Measurements from ENCODE around the gene AHI1.

Gene AHI1

DNA sequence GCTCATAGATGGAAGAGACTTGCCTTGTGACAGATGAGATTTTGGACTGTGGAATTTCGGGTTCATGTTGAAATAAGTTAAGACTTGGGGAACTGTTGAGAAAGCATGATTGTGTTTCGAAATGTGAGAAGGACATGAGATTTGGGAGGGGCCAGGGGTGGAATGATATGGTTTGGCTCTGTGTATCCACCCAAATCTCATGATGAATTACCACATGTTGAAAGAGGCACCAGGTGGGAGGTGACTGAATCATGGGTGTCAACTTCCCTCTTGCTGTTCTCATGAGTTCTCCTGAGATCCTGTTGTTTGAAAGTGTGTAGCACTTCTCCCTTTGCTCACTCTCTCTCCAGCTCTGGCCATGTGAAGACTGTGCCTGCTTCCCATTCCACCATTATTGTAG is 17.9 kb downstream of the AHI1 start:
- Histone ChIP-seq H3K4me3 (ENCODE audit: low read length) (no peak overlapping the region), H3K36me3 (ENCODE audit: control insufficient read depth, low read depth, low read length) (peaks cover 9% of the 10 kb centered on the region), H3K9ac (ENCODE audit: low read length) (no peak overlapping the region), H3K27me3 (ENCODE audit: control insufficient read depth, insufficient read depth, low read length) (no peaks in the 10 kb centered on the region), H3K9me3 (ENCODE audit: control insufficient read depth, low read depth, low read length) (peaks cover 38% of the 10 kb centered on the region), H3K27ac (ENCODE audit: low read length) (no peak overlapping the region), H3K4me1 (ENCODE audit: control insufficient read depth, low read depth, low read length) (no peaks in the 10 kb centered on the region)

DNA sequence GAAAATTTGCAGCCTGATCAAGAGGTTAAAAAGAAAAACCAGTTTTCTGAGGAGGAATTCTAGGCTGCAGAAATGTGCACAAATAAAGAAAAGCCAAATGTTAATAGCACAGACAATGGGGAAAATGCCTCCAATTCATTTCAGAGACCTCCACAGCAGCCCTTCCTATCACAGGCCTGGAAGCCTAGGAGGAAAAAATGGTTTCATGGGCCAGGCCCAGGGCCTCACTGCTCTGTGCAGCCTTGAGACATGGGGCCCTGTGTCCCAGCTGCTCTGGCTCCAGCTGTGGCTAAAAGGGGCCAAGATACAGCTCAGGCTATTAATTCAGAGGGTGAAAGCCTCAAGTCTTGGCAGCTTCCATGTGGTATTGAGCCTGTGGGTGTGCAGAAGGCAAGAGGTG is 18.9 kb downstream of the AHI1 start:
- peaks cover 32% of the 10 kb centered on the region for H3K9me3 ChIP-seq (ENCODE audit: control insufficient read depth, low read depth, low read length)
- no peaks in the 10 kb centered on the region for H3K27me3 ChIP-seq (ENCODE audit: control insufficient read depth, insufficient read depth, low read length)
- H3K36me3 ChIP-seq (ENCODE audit: control insufficient read depth, low read depth, low read length) = peaks cover 7% of the 10 kb centered on the region
- no peaks in the 10 kb centered on the region for H3K4me1 ChIP-seq (ENCODE audit: control insufficient read depth, low read depth, low read length)
- no peak overlapping the region for H3K4me3 ChIP-seq (ENCODE audit: low read length)
- no peak overlapping the region for H3K9ac ChIP-seq (ENCODE audit: low read length)
- no peak overlapping the region for H3K27ac ChIP-seq (ENCODE audit: low read length)

DNA sequence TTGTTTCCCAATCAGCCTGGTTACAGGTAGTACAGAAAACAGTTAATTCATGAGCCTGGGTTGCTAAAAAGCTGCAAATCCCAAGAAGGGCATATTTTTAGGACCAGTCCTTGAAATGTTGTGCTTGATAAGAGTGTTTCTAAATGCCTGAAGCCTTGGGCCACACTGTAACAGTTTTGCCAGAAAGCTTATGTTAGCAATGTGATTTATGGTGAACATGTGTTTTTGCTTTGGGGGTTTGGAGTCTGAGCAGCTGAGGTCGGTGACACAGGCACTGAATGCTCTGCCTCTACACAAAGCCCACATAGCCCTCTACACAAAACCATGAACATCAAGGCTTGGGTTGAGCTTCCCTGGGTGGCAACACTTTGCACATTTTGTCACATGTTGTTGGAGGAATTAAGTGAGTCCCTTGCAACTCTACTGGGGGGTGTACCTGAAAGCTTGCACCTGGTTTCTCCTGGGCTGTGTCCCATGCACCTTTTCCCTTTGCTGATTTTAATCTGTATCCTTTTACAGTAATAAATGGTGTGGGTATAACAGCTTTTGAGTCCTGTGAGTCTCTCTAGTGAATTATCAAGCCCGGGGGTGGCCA is 22.2 kb downstream of the AHI1 start:
- Histone ChIP-seq H3K9ac (ENCODE audit: low read length) (no peak overlapping the region), H3K27me3 (ENCODE audit: control insufficient read depth, insufficient read depth, low read length) (no peaks in the 10 kb centered on the region), H3K4me3 (ENCODE audit: low read length) (no peak overlapping the region), H3K9me3 (ENCODE audit: control insufficient read depth, low read depth, low read length) (peaks cover 11% of the 10 kb centered on the region), H3K27ac (ENCODE audit: low read length) (no peak overlapping the region), H3K36me3 (ENCODE audit: control insufficient read depth, low read depth, low read length) (peaks cover 3% of the 10 kb centered on the region), H3K4me1 (ENCODE audit: control insufficient read depth, low read depth, low read length) (no peaks in the 10 kb centered on the region)

DNA sequence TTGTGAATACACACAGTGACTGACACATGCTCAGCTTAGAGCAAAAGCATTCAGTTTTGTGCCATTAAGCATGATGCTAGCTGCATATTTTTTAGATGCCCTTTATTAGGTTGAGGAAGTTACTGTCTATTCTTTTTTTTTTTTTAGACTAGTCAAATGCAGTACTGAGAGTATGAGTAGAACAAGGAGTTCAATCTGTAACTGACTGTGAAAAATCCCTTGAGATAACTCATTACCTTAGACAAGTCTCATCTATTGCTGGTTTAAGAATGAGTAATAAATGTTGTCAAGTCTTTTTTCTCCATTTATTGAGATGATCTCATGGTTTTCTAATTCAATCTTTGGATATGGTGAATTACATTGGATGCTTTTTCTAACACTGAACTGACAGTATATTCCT is 23.2 kb downstream of the AHI1 start:
- Histone ChIP-seq H3K4me3 (ENCODE audit: low read length) (no peak overlapping the region), H3K4me1 (ENCODE audit: control insufficient read depth, low read depth, low read length) (no peaks in the 10 kb centered on the region), H3K9me3 (ENCODE audit: control insufficient read depth, low read depth, low read length) (peaks cover 7% of the 10 kb centered on the region), H3K27me3 (ENCODE audit: control insufficient read depth, insufficient read depth, low read length) (no peaks in the 10 kb centered on the region), H3K27ac (ENCODE audit: low read length) (no peak overlapping the region), H3K9ac (ENCODE audit: low read length) (no peak overlapping the region), H3K36me3 (ENCODE audit: control insufficient read depth, low read depth, low read length) (no peaks in the 10 kb centered on the region)

DNA sequence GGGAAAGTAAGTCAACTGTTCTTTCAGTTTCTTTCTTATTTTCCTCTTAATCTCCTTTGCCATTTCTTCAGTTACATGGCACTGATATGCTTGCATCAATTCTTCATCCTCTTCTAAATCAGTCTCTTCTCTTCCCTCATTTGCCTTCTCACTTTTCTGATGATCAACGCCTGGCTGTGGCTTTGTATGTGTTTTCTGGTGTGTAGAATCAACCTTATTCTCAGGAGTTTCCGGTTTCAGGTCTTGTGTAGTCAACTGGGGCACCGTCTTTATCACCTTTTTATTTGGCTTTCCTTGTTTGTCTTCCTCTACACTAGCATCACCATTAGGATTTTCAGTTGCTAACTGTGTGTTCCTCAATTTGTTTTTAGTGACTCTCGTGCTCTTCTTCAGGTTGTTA is 31.6 kb downstream of the AHI1 start:
- Histone ChIP-seq H3K4me3 (ENCODE audit: low read length) (no peak overlapping the region), H3K4me1 (ENCODE audit: control insufficient read depth, low read depth, low read length) (no peaks in the 10 kb centered on the region), H3K36me3 (ENCODE audit: control insufficient read depth, low read depth, low read length) (peaks cover 13% of the 10 kb centered on the region)

DNA sequence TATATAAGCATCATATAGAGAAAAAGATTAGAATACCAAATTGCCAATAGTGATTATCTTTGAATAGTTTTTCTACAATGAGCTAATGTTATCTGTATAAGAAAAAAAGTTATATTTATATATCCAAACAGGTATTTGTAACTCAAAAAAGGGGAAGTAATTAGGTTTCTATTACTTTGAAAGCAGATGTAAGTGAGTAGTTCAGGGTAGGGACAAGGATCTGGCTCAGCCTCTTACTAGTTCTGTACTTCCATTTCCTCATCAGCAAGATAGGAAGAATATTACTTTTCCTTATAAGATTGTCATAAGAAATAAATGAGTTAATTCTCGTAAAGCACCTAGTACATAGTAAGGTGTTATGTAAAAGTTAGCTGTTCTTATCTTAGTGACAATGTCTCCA is 32.2 kb downstream of the AHI1 start:
- Histone ChIP-seq H3K4me1 (ENCODE audit: control insufficient read depth, low read depth, low read length) (no peaks in the 10 kb centered on the region), H3K27me3 (ENCODE audit: control insufficient read depth, insufficient read depth, low read length) (no peaks in the 10 kb centered on the region), H3K27ac (ENCODE audit: low read length) (no peak overlapping the region), H3K4me3 (ENCODE audit: low read length) (no peak overlapping the region), H3K9me3 (ENCODE audit: control insufficient read depth, low read depth, low read length) (no peaks in the 10 kb centered on the region), H3K36me3 (ENCODE audit: control insufficient read depth, low read depth, low read length) (peaks cover 13% of the 10 kb centered on the region), H3K9ac (ENCODE audit: low read length) (no peak overlapping the region)

More for the DNA sequence above, 31.6 kb downstream of the AHI1 start:
- no peaks in the 10 kb centered on the region for H3K27me3 ChIP-seq (ENCODE audit: control insufficient read depth, insufficient read depth, low read length)
- no peak overlapping the region for H3K9ac ChIP-seq (ENCODE audit: low read length)
- no peak overlapping the region for H3K27ac ChIP-seq (ENCODE audit: low read length)
- H3K9me3 ChIP-seq (ENCODE audit: control insufficient read depth, low read depth, low read length) = no peaks in the 10 kb centered on the region

DNA sequence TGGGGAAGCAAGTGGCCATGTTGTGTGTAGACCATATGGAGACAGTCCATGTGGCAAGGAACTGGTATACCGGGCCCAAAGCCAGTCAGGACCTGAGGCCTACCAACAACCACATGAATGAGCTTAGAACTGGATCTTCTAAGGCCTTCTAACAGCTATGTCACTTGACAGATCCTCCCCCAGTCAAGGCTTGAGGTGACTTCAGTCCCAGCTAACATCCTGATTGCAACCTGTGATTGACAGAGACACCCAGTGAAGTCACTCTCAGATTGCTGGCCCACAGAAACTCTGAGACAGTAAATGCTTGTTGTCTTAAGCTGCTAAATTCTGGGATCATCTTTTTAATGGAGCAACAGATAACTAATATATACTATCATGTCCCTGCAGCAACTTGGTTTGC is 32.9 kb downstream of the AHI1 start:
- no peak overlapping the region for H3K9ac ChIP-seq (ENCODE audit: low read length)
- no peak overlapping the region for H3K4me3 ChIP-seq (ENCODE audit: low read length)
- no peak overlapping the region for H3K27ac ChIP-seq (ENCODE audit: low read length)
- peaks cover 13% of the 10 kb centered on the region for H3K36me3 ChIP-seq (ENCODE audit: control insufficient read depth, low read depth, low read length)
- H3K27me3 ChIP-seq (ENCODE audit: control insufficient read depth, insufficient read depth, low read length) = no peaks in the 10 kb centered on the region
- no peaks in the 10 kb centered on the region for H3K9me3 ChIP-seq (ENCODE audit: control insufficient read depth, low read depth, low read length)
- H3K4me1 ChIP-seq (ENCODE audit: control insufficient read depth, low read depth, low read length) = no peaks in the 10 kb centered on the region

DNA sequence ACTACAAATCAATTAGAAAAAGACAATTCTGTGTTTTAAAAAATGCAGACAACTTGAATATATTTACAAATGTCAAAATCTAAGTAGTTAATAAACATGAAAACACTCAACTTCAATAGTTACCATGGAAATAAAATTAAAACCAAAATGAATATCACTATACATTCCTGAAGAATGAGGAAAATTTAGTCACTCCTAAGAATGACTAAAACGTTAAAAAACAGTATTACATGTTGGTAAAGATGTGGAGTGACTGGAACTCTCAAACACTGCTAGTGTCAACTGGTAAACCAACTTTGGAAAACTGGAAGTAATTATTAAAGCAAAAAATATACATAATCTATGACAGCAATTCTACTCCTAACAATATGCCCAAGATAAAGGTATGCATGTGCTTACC is 36.3 kb downstream of the AHI1 start:
- Histone ChIP-seq H3K4me1 (ENCODE audit: control insufficient read depth, low read depth, low read length) (no peaks in the 10 kb centered on the region), H3K27ac (ENCODE audit: low read length) (no peak overlapping the region), H3K4me3 (ENCODE audit: low read length) (no peak overlapping the region), H3K36me3 (ENCODE audit: control insufficient read depth, low read depth, low read length) (peaks cover 13% of the 10 kb centered on the region), H3K9me3 (ENCODE audit: control insufficient read depth, low read depth, low read length) (no peaks in the 10 kb centered on the region), H3K9ac (ENCODE audit: low read length) (no peak overlapping the region), H3K27me3 (ENCODE audit: control insufficient read depth, insufficient read depth, low read length) (no peaks in the 10 kb centered on the region)

DNA sequence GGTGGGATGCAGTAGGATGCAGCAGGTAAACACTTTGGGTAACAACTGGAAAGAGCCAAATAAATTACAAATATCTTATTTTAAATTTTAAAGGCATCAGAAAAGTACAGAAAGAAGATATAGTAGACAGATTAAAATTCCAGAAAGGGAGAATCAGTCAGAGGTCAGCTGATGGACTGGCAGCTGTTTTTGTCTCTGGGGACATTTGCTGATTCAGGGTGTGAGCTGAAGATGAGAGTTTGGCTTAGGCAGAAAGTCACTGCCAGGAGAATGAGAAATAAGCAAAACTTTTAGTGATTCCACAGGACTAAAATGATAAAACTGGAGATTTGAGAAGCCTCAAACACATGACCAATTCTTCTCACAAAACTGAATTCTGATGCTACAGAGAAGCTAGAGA is 39.5 kb downstream of the AHI1 start:
- Histone ChIP-seq H3K36me3 (ENCODE audit: control insufficient read depth, low read depth, low read length) (no peaks in the 10 kb centered on the region), H3K9me3 (ENCODE audit: control insufficient read depth, low read depth, low read length) (no peaks in the 10 kb centered on the region), H3K27ac (ENCODE audit: low read length) (no peak overlapping the region), H3K4me3 (ENCODE audit: low read length) (no peak overlapping the region), H3K27me3 (ENCODE audit: control insufficient read depth, insufficient read depth, low read length) (no peaks in the 10 kb centered on the region), H3K4me1 (ENCODE audit: control insufficient read depth, low read depth, low read length) (no peaks in the 10 kb centered on the region), H3K9ac (ENCODE audit: low read length) (no peak overlapping the region)

DNA sequence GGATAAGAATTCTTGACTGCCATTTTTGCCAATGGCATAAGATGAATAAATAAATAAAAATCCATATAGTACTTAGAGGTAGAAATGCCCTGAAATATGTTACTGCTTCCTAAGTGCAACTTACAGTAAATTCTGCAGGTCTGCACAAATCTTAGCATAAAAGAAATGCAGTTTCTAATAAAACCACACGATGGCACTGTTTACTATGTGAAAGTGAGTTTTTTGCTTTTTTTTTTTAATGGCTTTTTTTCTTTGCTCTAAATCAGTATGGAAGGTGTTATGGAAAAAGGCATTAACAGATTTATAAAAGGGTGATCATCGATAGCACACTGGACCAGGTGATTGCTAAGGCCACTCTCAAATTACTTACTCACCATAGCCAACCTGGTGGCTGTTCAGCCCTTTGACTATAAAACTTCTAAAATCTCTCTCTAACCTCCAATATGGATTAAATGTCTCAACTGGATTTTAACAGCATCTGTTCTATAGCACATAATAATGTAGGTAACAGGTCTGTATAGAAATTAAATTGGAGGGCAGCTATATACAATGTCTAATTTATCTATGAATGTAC is 45.8 kb downstream of the AHI1 start:
- no peaks in the 10 kb centered on the region for H3K27me3 ChIP-seq (ENCODE audit: control insufficient read depth, insufficient read depth, low read length)
- H3K36me3 ChIP-seq (ENCODE audit: control insufficient read depth, low read depth, low read length) = no peaks in the 10 kb centered on the region
- H3K27ac ChIP-seq (ENCODE audit: low read length) = no peak overlapping the region
- no peaks in the 10 kb centered on the region for H3K4me1 ChIP-seq (ENCODE audit: control insufficient read depth, low read depth, low read length)
- H3K4me3 ChIP-seq (ENCODE audit: low read length) = no peak overlapping the region
- H3K9ac ChIP-seq (ENCODE audit: low read length) = no peak overlapping the region
- no peaks in the 10 kb centered on the region for H3K9me3 ChIP-seq (ENCODE audit: control insufficient read depth, low read depth, low read length)

DNA sequence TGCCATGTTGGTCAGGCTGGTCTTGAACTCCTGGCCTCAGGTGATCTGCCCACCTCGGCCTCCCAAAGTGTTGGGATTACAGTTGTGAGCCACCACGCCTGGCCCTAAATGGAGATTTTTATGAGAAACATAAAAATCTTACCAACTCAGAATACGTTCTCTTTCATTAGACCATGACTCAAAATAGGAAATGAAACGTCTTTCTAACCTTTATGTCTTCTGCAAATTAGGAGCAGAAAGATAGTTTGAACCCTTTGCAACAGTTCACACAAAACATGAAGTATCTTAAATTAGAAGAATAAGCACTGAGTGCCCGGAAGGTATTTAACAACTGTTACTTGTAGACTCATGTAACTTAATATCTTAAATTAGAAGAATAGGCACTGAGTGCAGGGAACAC is 48.3 kb downstream of the AHI1 start:
- no peaks in the 10 kb centered on the region for H3K4me1 ChIP-seq (ENCODE audit: control insufficient read depth, low read depth, low read length)
- H3K9me3 ChIP-seq (ENCODE audit: control insufficient read depth, low read depth, low read length) = no peaks in the 10 kb centered on the region
- H3K4me3 ChIP-seq (ENCODE audit: low read length) = no peak overlapping the region
- H3K36me3 ChIP-seq (ENCODE audit: control insufficient read depth, low read depth, low read length) = no peaks in the 10 kb centered on the region
- no peak overlapping the region for H3K9ac ChIP-seq (ENCODE audit: low read length)
- no peak overlapping the region for H3K27ac ChIP-seq (ENCODE audit: low read length)
- no peaks in the 10 kb centered on the region for H3K27me3 ChIP-seq (ENCODE audit: control insufficient read depth, insufficient read depth, low read length)

DNA sequence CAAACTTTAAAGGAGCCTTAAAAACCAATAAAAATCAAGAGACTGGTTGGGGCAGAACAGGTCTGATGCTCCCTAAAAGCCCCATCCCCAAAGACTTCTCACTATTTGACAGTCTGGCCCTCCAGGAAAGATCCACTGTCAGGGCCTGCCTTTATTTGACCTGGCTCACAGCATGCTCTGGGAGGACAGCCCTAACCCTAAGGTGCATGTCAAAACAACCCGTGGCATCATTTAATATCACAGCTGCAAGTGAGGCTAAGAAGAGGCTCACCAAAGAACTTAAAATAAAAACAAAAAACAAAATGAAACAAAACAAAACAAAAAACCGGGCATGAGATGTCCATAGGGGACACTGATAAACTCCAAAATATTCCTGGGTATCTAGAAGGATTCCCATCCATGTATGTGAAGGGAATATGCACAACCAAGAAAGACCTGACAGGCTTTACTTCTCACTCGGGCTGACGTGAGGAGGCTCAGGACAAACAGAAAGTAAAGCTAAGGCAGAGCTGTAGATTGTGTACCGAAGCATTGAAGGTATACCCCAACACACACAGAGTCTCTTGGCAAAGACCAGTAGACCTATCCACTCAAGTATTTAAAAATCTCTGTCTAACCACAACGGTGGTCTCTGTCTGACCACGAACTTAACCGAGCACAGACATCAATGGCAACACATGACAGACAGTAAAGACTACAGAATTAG is 57.3 kb downstream of the AHI1 start:
- Histone ChIP-seq H3K36me3 (ENCODE audit: control insufficient read depth, low read depth, low read length) (peaks cover 7% of the 10 kb centered on the region), H3K9me3 (ENCODE audit: control insufficient read depth, low read depth, low read length) (no peaks in the 10 kb centered on the region), H3K27ac (ENCODE audit: low read length) (no peak overlapping the region), H3K4me1 (ENCODE audit: control insufficient read depth, low read depth, low read length) (peaks cover 10% of the 10 kb centered on the region), H3K27me3 (ENCODE audit: control insufficient read depth, insufficient read depth, low read length) (no peaks in the 10 kb centered on the region), H3K9ac (ENCODE audit: low read length) (no peak overlapping the region), H3K4me3 (ENCODE audit: low read length) (no peak overlapping the region)
